Measurements from ENCODE around the gene TSPAN15.

GRCh38 chr10:69459101-69459790 is 8.0 kb downstream of the TSPAN15 start:
- no peak for TF ChIP-seq CTCF (conservative IDR thresholded peaks at IDR 0.05; ENCODE audit: low read length)
- TF ChIP-seq EZH2phosphoT487 (IDR thresholded peaks at IDR 0.05; ENCODE audit: borderline replicate concordance, low read depth, low read length) = no peak
